HG02763 (cell line): ENCODE measurements around the gene CELSR2.
"Not testable (repeated sequence)": the region's sequence is repeated elsewhere in the genome, so short reads cannot be mapped to it uniquely, and the experiment has no call there.

ENCODE experiments used
- ATAC-seq: cut with Tn5 transposase; IDR thresholded peaks from one replicate; pipeline ENCODE4 v1.9.1; 2021; ENCODE audit warnings: mild to moderate bottlenecking, moderate library complexity; ENCODE audit not compliant: unreplicated experiment

CELSR2 gene

DNA sequence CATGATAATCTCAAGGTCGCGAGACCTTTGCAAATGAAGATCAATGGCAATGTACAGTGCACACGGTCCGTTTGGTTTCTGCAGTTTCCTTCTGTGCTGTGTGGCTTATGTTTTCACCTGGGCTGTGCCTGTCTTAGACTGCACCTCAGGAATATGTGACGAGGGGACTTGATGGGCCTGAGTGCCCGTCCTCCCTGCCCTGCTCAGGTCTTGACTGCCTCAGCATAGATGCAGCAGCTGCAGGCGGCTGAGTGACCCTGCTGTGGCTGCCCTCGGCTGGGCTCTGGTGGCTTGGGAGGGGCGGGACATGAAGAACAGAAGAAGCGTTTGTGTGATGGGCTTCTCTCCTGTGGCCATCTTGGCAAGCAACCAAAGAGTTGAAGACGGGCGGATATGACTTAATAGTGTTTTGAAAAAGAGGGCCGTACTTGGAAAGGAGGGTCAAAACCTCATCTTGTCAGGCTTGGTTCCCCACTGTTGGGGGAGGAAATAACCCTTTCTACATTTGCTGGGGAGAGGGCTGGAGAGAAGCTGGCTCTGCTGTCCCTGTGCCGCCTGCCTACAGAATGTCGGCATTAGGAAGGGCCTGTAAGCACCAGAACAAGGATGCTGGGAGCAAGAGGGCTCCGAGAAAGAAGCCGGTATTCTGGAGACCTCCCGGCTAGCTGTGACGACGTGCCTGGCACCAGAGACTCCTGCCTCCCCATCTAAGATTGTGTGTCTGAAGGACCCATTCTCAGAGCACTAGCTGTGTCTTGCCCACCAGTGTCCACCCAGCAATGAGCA, 50.4 kb downstream of the CELSR2 start:
- ATAC-seq, result no peak

DNA sequence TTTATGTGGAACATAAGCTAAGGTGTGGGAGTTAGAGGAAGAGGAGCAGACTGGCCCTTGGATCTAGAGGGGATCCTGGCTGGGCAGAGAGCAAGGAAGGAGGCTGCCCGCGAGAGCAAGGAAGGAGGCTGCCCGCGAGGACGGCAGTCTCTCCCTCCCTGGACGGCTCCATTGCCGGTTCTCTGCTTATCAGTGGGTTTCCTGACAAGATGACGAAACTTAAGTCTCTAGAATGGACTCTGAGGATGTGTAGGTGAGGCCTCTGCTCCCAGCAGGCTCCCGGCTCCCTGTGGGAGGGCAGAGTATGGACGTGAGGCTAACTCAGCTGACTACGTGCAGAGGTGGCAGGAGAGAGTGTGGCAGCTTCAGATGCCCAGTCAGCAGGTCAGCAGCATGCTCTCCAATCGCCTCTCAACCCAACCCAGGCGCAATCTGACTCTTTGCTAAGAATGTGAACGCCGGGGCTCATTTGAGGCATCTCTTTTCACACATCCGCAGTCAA, 51.4 kb downstream of the CELSR2 start:
- ATAC-seq, result no peak

DNA sequence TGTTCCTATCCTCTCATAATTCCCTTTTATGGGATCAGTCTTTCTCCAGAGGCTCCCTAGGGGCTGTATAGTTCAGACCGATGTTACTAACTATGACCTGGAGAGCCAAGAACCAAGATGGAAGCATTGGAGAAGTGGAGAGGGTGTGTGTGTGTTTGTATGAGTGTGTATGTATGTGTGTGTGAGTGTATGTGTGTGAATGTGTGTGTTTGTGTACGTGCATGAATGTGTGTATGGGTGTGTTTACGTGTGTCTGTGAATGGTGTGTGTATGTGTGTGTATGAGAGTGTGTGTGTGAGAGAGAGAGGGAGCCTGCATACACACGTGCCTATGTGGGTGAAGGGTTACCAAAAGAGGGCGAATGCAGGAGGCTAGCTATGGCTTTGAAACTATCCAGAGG, 52.5 kb downstream of the CELSR2 start:
- ATAC-seq, result no peak

DNA sequence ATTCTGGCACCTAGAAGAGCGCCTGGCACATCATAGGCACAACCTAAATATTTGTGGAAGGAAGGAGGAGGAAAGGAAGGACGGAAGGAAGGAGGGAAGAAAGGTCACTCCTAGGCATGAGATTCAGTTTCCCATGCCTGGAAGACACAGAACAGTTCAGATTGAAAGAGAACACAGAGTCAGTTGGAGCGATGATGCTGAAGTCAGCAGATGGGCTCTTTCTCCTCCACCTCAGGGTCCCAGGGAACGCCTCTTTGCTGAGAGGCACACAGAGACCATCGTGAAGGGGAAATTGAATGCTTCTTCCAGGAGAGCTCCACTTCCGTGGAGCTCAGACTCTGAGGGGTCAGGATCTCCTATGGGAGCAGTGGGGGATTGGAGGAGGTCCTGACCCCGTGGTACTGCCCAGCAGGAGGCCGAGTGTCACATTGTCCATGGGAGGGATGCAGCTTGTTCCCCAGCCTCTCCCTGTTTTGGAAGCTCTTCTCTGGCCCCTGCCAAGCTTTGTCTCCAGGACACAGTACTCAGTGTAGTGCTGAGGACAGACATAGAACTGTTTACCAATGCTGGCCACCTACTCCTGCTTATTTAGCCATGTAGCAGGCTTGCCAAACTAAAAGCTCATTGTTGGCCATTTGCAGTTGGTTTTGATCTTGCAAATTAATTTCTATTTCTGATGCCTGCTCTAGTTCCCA, 55.0 kb downstream of the CELSR2 start:
- ATAC-seq, result no peak

DNA sequence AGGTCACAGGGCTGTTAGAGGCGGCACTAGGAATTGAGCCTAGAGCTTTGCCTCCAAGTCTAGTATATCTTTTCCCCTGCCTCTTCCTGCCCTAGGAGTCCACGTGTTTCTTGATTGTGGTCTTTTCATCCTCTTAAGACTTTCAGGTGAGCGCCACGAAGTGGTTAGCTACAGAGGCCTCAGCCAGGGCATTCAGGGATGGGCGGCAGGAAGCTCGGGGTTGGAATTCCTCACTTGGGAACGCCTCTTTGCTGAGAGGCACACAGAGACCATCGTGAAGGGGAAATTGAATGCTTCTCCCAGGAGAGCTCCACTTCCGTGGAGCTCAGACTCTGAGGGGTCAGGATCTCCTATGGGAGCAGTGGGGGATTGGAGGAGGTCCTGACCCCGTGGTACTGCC, 56.7 kb downstream of the CELSR2 start:
- not testable (repeated sequence) for ATAC-seq

DNA sequence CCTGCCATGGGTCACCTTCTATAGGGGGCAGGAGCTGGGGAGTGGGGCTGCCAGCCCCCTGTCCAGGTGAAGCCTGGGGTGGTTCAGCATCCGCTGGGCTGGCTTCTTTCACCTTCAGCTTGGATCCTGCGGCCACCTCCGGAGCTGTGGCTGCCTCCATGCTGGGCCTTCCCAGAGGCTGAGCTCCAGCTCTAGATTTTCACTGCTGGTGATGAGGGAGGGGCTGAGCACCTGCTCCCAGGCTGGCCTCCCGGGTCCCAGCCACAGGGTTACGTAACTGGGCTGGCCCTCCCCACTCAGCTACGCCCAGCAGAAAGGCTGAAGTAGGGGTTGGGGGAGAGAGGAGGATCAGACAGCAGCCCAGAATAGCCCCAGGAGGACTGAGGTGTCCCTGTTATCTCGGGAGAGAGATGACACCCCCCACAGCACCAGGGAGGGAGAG, 57.5 kb downstream of the CELSR2 start, which contains the start of gene MYBPHL:
MYBPHL (minus strand) TSS at position 180 of the 442 bp plus-strand sequence; CDS start at position 160, 20 bp downstream.
- ATAC-seq, result no peak

DNA sequence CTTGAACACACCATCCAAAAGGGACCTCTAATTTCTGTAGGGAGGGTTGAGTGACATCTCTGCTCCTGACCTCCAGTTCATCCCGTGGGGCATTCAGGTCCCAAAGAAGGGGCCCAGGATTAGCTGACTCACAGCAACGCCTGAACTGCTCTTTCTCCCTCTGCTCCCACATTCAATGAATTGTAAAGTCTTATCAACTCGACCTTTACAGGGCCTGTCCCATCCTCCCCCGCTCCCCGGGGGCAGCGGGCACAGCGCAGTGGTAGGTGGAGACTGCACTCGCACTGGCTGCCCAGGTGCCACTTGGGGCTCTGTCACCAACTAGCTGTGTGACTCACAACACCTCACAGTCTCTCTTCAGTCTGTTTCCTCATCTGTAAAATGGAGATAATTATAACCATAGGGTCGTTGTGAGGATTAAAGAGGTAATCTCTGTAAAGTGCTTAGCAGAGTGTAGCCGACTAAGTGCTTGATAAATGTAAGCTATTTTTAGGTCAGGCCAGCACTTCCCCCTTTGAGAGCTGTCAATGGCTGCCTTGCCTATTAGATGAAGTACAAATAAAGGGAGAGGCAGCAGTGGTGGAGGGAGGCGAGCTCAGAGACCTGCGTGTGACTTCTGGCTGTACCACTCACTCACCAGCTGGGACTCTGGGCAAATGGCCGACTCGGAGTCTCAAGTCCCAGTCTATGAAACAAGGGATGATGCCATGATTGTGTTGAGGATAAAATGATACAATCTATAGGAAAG, 58.1 kb downstream of the CELSR2 start:
- no peak for ATAC-seq

DNA sequence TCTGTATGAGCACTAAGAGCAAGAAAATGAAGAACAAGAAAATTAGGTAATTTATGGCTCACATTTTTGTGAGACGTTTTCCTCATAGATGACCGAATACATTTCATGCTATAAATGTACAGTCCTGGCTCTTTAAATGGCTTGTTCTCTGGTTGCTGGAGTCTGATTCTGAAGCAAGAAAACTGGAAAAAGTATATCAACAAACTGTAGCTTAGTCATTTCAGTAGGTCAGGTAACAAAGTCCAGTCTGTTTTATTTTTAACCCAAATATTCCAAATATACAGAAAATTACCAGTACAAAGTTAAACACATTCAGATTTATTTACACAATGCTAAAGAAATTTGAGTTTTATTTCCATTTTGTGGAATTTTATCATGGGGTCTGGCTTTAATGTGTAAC, 60.0 kb downstream of the CELSR2 start:
- ATAC-seq, result no peak

DNA sequence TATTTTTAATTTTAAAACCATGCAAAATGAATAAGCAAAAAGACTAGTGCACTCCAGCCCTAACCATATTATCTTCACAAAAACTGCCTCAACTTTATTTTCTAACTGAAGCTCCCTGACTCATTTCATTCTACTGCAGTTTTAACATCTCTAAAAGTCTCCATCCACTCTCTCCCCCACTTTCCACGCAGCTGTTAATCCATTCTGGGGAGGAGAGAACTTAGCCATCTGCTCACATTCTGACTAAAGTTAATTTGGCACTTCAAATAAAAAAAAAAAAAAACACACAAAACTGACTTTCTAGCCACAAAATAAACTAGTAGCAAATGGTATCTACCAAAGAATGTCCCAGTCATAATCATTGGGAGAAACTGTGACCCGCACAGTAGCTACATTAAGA, 62.9 kb downstream of the CELSR2 start:
- no peak for ATAC-seq

DNA sequence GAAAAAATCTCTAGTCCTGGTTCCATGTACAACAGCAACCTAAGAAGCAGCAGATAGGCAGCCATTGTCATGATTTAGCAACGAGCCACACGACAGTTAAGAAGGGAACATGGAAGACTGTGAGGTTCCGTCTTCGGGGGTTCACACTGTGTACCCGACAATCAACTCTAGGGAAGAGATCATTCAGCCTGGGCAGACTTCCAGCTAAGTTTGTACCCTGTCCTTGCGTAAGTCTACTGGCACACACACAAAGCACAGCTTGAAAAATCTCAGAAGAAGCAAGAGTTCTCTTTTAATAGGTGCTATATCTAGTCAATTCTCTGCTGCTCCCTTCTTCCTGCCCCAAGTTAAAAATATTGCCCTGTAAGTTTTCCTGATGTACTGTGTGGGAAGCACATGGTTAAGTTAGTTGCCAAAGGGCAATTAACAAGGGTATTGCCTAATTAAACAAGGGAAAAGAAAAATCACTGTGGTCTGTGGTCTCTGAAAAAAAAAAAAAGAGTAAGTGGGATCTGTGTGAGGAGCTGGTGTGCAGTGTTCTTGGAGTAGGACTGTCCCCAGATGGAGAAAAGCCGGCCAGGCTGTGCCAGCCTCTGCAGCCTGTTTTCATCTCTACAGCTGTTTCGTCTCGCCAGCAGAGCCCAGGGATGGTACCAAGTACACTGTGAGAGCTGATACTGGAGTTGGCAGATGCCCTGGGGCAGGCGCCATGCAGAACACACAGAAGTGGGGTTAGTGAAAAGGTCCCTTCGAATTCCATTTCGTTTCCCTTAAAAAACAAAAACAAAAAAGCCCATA, 63.8 kb downstream of the CELSR2 start:
- no peak for ATAC-seq

DNA sequence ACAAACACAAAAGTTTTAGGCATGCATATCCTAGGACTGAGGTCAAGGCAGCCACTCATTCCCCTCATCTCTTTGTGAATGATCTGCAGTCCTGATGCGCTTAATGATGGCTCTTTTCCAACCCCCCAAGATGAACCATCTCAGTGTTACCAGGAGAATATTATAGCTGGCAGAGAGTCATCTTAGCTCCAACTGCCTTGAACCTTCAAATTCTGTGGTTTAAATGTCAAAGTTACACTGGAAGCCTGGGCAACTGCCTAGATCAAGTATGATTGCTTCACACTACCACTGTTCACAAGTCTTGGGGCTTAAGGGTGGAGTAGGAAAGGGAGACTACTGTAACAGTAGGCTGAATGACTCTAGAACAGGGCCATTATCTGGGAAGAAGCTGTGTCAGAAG, 65.5 kb downstream of the CELSR2 start:
- no peak for ATAC-seq

DNA sequence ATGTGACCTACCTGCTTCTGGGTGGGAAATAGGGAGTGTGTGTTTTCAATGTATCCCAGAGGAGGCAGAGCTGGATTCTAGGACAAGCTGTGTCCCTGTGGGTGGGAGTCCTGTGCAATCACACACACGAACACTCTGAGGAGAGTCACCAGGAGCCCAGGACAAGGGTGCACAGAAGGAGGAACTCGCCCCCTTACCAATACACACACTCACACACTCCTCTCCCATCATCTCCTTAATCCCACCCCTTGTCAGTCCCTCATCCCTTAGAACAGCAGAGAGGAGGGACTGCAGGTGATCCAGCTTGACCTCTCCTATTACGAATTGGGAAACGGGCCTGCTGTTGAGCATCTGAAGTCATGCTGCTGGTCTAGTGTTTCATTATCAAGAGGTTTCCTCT, 65.9 kb downstream of the CELSR2 start:
- ATAC-seq, result no peak

DNA sequence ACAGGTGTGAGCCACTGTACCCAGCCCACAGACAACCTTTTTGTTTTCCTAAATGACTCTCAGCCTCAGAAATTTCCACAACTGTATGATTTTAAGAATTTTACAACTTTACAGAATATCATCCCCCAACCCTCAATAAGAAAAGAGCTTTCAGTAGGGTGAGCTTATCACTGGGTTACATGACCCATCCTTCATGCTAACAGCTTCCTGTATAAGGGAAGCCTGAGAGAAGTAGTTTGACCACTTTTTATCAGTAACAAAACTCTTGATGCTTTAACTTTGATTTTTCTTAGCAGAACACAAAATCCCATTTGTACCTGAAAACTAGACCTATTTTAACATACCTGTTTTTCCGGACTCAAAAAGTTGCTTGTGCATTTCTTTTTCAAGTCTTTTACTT, 67.2 kb downstream of the CELSR2 start:
- ATAC-seq, result no peak

DNA sequence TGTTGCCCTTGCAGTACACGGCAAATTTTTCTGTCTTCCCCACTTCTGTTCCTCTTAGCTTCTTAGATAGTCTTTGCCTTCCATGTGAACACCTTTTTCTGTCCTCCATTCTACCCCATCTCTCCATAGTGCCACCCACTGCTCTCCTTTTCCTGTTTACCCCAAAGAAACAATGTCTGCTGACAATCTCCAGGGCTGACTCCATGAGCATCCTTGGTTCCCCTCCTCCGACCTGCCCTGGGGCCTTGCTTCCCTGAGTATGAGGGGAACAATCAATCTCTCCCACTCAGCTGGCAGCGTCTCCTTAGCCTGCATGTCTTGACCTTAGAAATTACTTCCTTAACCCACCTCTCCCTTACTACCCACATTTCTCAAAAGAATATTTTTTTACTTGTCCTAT, 69.8 kb downstream of the CELSR2 start:
- ATAC-seq, result no peak

DNA sequence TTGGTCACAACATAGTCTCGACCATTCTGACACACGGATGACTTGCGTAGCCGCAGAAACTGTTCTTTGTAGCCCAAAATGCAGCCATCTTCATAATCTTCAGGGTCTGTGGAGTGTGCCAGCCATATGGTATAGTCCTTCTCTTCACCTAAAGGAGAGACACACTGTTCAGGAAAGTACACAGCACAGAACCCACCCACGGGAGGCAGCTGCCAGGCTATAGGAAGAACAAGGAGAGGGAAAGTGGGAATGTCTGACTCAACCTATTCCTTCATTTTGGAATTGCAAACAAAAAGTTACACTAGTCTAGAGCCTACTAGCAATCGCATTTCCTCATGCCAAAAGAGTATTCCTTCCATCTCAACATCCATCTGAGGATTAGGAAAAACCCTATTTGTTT, 73.6 kb downstream of the CELSR2 start:
- no peak for ATAC-seq
